GM12864 (cell line): ENCODE results near the gene EWSR1.
"Not testable (repeated sequence)": the region's sequence is repeated elsewhere in the genome, so short reads cannot be mapped to it uniquely, and the experiment has no call there.

Experiments used
- DNase-seq: peaks from one replicate; pipeline ENCODE4 v3.0.0-alpha.2; 2011; ENCODE audit warnings: low read depth
- H3K4me3 ChIP-seq: 2 replicates; pipeline ENCODE4 v1.5.1; 2011; ENCODE audit warnings: mild to moderate bottlenecking, low read depth, low read length, control low read depth
- CTCF ChIP-seq: IDR thresholded peaks from 2 replicates; pipeline ENCODE4 v1.5.1; 2011; ENCODE audit warnings: low read depth, mild to moderate bottlenecking, moderate library complexity, low read length, control low read depth, inconsistent platforms; ENCODE audit errors: missing control alignments

EWSR1 gene

GRCh38 chr22:29344137-29344536 lies 76.1 kb downstream of the EWSR1 start:
- DNase-seq, result no peak
- no peak overlapping the region for H3K4me3 ChIP-seq
- no peak for TF ChIP-seq CTCF

GRCh38 chr22:29344889-29345288 lies 76.8 kb downstream of the EWSR1 start:
- H3K4me3 ChIP-seq, DNase-seq: not testable (repeated sequence)

GRCh38 chr22:29345932-29346331 lies 77.9 kb downstream of the EWSR1 start:
- no peak for TF ChIP-seq CTCF
- DNase-seq, result no peak
- H3K4me3 ChIP-seq, result no peak overlapping the region

- no peak for TF ChIP-seq CTCF
- DNase-seq, result no peak
- no peak overlapping the region for H3K4me3 ChIP-seq
Measured at GRCh38 chr22:29346659-29347058, 78.6 kb downstream of the EWSR1 start.

- DNase-seq, result no peak
- no peak for TF ChIP-seq CTCF
- H3K4me3 ChIP-seq, result no peak overlapping the region
Measured at GRCh38 chr22:29348041-29348440, 80.0 kb downstream of the EWSR1 start.

- no peak for DNase-seq
- no peak overlapping the region for H3K4me3 ChIP-seq
- TF ChIP-seq CTCF, result no peak
Measured at GRCh38 chr22:29348956-29349355, 80.9 kb downstream of the EWSR1 start.
